ENCODE data around the gene TTC32. TPM values are rescaled to one million over a fixed set of nuclear protein-coding genes. Genes with fewer than 3 reads are reported as not detected.
"Not testable (repeated sequence)": the region's sequence is repeated elsewhere in the genome, so short reads cannot be mapped to it uniquely, and the experiment has no call there.

TTC32 gene
- total RNA-seq: 18.8 TPM

DNA sequence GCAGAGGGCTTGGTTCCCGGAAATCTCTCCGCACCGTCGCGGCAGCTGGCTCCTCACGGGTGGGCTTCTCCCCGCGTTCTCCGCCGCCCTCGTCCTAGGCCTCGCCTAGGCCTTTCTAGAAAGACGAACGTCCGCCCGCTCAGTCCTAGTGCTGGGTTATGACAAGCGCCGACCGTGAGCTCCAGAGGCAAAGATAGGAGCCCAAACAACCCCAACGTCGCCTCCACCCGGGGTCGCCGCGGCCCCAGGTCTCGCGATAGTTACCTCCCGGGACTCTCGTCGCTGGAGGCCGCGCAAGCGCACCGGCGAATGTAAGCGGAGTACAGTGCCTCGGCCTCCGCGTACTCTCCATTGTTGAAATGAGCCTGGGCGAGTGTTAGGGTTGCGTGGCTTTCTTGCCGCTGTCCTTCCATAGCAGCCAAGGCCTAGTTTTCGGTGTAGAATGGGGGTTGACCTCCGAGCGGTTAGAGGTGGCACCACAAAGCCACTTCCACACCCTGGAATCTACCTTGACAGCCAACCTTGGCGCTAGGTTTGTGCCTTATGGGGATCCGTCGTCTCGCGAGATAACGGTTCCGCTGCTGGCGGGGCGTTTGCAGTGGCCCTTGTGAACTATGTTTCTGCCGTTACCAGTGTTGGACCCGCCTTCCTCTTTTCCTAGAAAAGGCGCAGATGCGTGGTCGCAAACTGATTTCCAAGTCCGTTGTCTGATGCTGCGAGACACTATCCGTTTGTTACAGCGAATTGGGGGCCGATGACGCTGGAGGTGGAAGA, at the start of gene TTC32:
TTC32 (minus strand) TSS at position 542 of the 774 bp plus-strand sequence; CDS start at position 413, 129 bp downstream.
- peak; percentile 99 for ATAC-seq
- intact Hi-C loops (cut with DNase I): no loop called here

DNA sequence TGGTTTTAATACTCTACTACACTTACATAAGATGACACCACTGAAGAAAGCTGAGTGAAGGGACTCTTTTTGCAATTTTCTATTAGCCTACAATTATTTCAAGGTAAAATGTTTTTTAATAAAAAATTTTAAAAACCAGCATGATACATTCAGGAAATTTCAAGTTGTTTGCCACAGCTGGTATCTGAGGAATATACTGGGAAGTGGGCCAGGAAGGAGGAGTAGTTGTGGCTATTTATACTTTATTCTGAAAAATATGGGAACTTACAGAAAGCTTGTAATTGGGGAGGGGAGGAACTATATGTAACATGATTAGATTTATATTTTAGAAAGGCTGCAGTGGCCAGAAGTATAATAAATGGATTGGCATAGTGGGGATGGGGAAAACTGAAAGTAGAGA, 47.3 kb upstream of the TTC32 start:
- DNase-seq (ENCODE audit: low spot score): no peak
- intact Hi-C loops (cut with DNase I): no loop called here
- no peak for ATAC-seq

More for the DNA sequence above, at the start of gene TTC32:
- peak; percentile 96 for DNase-seq (ENCODE audit: low spot score)

DNA sequence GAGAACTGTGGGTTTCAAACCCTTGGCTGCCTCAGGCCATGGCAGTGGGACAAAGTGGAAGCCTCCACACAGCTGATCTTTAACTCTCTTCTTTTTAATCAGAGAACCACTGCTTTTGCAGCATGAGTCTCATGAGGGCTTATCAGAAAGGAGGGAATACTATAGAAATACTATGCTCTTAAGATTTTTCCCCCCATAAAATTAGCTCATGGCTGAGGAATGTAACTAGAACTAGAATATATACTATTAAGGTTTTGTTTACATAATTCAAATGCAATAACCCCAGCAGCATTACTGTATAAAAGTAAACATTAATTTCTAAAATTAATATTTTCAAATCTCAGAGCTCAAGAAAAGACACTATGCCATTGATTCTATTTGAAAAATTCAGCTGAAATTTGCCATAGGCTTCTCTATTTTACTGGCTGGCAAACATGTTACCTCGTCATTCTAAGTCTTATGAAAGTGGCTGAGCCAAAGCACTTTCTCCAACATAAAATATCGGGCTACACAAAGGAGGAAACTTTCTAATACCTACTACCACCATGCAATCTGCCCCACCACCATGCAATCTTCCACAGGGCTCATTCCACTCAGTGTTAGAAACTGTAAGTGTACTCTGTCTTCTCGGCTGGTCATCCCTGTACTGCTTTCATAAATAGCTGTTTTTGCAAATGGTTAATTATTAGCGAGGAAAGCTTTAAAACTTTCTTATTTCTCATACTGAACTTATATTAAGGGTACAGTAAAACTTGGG, 45.6 kb upstream of the TTC32 start:
- ATAC-seq (no peak), DNase-seq (ENCODE audit: low spot score) (no peak)
- intact Hi-C loops (cut with DNase I): no loop called here

DNA sequence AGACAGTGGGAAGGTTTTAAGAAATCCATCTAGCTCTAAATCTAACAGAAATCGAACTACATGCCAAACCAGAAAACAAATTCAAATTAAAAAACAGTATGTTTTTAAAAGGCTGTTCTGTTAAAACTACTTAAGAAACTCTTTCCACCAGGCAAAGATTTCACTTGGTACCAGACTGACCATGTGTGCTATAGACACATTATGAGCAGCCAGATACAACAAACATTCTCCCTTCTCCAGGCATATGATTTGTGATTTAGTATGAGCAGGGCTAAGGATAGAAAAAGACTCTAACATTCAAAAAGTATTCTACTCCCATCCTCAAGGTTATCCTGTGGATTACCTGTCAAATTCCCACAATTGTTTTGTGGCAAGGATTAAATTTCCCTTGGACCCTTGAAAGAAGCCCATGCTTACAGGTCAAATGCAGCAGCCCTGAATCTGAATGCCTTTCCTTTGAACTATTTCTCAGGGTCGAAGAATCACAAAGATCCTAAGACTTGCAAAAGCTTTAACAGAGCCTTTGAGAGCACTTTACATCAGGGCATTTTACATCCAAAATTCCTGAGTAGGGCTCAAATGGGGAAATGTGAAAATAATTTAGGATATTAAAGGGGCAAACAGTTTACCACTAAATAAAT, 42.5 kb upstream of the TTC32 start:
- no peak for ATAC-seq
- intact Hi-C loops (cut with DNase I): no loop called here
- no peak for DNase-seq (ENCODE audit: low spot score)

DNA sequence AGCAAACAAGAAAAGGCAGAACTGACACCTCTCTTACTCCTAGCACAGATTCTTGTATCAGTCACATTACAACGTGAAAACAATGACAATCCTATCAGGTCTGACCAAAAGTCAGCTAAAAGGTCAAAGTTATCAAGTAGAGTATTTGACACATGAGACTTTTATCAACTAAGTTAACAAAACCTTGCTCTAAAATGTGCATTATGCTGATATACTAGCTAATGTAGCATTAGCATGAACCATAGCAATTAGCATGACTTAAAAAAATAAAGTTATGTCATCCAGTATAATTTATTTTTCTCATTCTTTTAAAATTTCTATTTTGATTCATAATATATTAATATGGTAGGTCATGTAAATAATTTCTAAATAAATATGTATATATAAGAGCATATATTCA, 41.4 kb upstream of the TTC32 start:
- ATAC-seq: no peak
- DNase-seq (ENCODE audit: low spot score): no peak
- intact Hi-C loops (cut with DNase I): no loop called here

DNA sequence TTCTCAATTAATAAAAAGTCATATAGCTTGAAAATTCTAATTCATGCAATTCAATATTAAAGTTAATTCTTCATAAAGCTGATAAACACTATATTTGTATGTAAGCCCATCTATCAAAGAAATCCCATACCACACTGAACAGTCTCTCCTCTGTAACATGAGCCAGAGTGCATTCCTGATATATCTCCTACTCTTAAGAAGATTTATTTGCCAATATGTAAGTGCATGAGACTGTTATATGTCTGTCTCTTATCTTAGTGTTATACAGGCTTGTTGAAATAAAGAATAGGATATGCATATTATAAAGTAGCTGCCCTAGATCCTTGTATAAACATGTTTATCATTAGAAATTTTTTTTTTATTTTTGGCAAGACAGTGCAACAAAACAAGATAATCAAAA, 40.4 kb upstream of the TTC32 start:
- intact Hi-C loops (cut with DNase I): no loop called here
- DNase-seq (ENCODE audit: low spot score): no peak
- ATAC-seq: no peak

DNA sequence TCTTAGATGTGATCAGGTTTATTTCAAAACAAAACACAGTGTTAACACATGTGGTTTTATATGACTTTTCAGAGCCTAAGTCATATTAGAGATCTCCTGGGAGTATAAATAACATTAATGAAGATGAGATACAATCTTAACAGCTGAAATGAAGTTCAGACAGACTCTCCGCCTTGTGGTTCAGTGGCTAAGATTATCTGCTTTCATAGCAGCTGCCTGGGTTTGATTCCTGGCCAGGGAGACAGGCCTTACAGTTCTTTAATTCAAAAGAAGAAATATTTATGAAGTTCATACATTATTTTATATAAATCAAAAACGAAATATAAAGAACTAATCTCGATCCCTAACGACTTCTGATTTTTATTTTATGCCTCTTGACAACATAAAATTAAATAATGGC, 35.2 kb upstream of the TTC32 start:
- ATAC-seq: no peak

DNA sequence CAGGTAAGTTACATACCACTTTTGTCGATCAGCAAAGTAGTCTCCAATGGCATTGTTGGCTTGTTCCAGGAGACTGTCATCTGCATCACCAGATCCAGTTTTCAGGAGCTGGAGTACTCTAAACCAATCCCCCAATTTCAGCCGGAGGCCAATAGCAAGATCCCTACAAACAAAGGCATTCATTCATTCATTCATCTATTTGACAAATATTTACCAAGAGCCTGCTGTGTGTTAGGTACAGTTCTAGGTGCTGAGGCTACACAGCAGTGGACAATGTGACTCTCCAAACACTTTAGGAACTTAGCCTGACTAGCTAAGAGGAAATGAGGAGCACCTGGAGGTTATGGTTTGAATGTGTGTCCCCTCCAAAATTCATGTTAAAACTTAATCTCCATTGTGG, 34.4 kb upstream of the TTC32 start:
- no peak for ATAC-seq

More for the DNA sequence above, 35.2 kb upstream of the TTC32 start:
- no peak for DNase-seq (ENCODE audit: low spot score)
- intact Hi-C loops (cut with DNase I): no loop called here

DNA sequence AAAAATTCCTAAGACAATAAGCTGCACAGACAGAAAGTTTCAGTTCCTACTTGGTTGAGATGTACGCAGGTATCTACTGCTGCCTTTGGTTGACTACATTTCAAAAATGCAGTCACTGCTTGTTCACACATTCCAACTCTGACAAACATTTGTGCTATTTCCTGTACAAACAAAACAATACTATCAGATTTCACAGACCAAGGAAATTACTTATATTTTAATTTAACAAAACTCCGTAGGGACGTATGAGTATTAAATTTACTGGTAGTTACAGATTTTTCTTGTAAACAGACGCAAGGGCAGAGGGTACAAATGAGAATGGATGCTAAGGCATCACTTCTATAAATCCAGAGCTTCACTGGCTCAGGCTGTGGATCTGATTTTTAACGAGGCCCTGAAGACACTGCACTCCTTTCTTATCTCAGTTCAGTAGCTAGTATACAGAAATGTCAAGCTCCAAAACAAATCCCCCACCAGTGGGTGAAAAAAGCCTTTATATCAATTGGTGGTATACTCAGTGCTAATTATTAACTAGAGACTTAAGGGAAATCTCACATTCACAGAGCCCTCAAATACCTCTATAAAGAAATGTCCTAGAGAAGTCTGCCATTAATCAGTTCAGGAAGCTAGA, 31.7 kb upstream of the TTC32 start:
- ATAC-seq (no peak), DNase-seq (ENCODE audit: low spot score) (no peak)
- intact Hi-C loops (cut with DNase I): no loop called here

More for the DNA sequence above, 34.4 kb upstream of the TTC32 start:
- no peak for DNase-seq (ENCODE audit: low spot score)
- intact Hi-C loops (cut with DNase I): no loop called here

DNA sequence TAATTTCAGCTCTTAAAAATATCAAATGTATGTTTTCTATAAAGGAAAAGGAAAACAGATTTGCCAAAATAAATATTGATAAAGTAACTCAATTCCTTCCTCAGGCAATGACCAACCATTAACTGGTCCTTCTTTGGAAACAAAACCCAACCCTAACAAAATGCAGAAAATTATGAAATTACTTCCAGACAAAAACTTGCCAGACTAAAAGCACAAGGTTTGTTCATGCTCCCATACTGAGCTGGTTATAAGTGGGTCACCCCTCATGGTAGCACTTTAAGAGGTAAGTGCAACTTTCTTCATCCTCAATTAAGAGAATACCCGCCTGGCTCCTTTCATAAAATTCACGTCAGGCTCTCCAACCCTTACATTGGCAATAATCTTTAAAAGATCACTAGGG, 31.1 kb upstream of the TTC32 start:
- DNase-seq (ENCODE audit: low spot score) (no peak), ATAC-seq (no peak)
- intact Hi-C loops (cut with DNase I): no loop called here

DNA sequence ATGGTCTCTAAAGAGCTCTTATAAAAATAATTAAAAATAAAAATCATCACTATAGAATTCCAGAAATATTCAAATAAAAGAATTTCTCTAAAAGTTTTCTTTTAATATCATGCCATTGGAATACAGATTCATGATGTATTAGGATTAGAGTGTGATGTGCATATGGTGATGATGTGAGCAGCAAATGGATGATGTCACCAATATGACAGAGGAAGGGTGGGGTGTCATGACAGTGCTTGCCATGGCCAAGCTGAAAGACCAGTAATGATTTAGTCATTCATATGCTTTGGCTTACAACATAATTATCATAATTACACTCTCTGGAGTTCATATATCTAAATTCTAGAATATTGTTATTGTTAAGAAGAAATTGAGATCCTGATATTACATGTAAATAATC, 27.4 kb upstream of the TTC32 start:
- intact Hi-C loops (cut with DNase I): no loop called here
- ATAC-seq (no peak), DNase-seq (ENCODE audit: low spot score) (no peak)

DNA sequence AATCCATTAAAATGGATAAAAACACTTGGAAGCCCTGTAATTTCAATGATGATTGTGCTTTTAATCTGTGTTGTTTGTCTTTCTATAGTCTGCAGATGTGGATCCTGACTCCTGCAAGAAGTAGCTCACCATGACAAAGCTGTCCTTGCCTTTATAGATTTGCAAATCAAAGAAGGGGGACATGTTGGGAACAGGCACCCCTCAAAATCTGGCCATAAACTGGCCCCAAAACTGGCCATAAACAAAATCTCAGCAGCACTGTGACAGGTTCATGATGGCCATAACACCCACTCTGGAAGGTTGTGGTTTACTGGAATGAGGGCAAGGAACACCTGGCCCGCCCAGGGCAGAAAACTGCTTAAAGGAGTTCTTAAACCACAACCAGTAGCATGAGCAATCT, 26.0 kb upstream of the TTC32 start:
- DNase-seq (ENCODE audit: low spot score); intact Hi-C loops (cut with DNase I): not testable (repeated sequence)

DNA sequence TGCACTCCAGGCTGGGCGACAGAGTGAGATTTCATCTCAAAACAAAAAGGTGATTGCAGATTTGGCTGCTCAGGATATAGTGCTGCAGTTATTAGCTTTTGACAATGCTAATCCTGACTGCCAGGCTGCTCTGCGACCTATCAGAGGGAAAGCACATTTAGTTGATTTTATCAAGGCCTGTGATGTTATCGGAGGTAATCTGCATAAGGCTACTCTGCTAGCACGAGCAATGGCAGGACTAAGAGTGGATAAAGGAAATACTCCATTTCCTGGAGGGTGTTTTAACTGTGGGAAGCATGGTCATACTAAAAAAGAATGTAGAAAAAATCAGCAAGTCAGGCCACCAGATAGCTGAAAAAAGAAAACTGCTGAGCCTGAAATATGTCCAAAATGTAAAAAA, 22.7 kb upstream of the TTC32 start:
- intact Hi-C loops (cut with DNase I); DNase-seq (ENCODE audit: low spot score); ATAC-seq: not testable (repeated sequence)

More for the DNA sequence above, 26.0 kb upstream of the TTC32 start:
- ATAC-seq: not testable (repeated sequence)

DNA sequence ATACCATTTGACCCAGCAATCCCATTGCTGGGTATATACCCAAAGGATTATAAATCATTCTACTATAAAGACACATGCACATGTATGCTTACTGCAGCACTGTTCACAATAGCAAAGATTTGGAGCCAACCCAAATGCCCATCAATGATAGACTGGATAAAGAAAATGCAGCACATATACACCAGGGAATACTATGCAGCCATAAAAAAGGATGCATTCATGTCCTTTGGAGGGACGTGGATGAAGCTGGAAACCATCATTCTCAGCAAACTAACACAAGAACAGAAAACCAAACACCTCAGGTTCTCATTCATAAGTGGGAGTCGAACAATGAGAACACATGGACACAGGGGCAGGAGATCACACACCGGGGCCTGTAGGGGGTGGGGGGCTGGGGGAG, 20.4 kb upstream of the TTC32 start:
- ATAC-seq; intact Hi-C loops (cut with DNase I): not testable (repeated sequence)

DNA sequence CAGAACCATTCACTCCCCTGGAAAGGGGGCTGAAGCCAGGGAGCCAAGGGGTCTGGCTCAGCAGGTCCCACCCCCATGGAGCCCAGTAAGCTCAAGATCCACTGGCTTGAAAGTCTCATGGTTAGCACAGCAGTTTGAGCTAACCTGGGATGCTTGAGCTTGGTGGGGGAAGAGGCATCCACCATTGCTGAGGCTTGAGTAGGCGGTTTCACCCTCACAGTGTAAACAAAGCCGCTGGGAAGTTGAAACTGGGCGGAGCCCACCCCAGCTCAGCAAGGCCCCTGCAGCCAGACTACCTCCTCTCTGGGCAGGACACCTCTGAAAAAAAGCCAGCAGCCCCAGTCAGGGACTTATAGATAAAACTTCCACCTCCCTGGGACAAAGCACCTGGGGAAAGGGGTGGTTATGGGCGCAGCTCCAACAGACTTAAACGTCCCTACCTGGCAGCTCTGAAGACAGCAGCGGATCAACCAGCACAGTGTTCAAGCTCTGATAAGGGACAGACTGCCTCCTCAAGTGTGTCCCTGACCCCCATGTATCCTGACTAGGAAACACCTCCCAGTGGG, 14.7 kb upstream of the TTC32 start:
- no peak for ATAC-seq
- intact Hi-C loops (cut with DNase I): no loop called here
- DNase-seq (ENCODE audit: low spot score): no peak

More for the DNA sequence above, 20.4 kb upstream of the TTC32 start:
- DNase-seq (ENCODE audit: low spot score): not testable (repeated sequence)

DNA sequence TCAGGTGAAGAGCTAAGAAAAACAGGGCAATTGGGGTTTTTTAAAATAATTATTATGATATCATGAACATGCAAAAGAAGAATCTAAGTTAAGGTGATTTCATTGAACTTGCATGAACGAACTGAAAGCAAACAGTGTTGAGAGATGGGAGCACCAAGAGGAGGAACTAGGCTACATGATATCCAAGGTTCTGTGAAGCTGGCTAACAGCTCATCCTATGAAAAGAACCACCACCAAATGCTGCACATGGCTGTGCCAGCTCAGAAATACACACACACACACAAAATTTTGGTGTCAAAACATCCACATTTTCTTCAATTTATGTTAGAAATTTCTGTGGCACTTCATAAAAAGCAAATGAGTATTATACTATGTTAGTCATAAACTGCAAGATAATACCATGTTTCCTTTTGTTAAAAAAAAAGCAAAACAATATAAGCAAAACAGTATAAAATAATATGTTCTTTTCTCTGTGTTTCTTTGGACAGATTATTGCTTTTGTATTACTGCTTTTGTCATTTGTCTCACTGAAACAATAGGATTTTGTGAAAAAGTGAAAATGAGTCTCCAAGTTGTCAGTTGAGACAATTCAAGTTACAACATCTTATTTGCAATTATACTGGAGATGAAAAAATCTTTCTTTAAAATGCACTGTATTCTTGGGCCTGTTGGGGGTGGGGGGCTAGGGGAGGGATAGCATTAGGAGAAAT, 12.6 kb upstream of the TTC32 start:
- ATAC-seq: no peak
- DNase-seq (ENCODE audit: low spot score): no peak
- intact Hi-C loops (cut with DNase I): no loop called here

DNA sequence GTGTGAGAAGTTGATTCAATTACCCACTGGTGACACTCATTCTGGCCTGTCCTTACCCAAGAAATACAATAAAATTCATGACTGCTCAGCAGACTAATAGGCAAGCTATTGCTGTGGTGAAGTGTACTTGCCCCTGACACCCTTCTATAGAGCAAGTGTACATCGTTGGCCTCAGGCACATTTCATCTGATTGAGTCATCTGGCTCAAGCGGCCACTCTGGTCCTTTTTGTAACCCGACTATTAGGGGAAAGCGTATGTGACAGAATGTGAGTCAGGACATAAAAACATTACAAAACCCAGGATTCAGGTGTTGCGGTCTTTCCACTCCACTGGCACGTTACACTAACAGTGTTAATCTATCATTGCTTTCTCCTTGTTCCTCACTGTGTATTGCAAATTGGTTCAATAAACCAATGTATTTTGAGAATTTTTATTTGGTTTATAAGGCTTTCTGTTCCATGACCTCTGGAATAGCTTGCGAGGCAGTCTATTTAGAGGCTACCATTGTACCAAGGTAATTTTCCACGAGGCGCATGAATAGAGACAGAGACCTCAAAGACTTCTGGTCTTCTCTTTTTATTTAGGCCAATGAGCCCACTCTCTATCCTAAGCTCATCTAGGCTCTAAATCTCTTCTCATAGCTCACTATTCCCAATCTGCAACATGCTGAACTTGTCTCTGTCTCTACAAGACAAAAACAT, 10.2 kb upstream of the TTC32 start:
- ATAC-seq (no peak), DNase-seq (ENCODE audit: low spot score) (no peak)
- intact Hi-C loops (cut with DNase I): no loop called here

DNA sequence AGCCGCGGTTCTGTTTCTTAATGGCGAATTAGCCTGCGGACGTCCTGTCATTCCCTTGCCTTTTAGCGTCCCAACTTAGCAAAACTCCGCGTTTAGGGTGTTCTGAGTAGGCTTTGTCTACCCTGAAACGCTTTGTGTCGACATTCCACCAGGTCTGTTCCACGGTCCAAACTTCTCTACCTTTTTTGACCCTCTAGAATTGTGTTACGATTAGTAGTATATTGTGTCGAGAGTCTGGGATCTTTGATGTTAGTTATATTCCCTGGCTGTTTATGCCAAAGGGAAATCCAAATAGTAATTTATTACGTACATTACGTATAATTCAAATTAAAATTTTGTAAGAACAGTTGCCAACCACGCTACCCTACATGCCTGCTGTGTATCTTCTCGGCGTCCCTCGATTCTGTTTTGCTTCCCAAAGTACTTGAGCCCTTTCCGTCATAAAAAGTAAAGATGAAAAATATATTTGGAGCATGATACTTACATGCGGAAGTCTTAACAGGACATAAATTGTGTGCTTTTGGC, 495 bp upstream of the TTC32 start:
- intact Hi-C loops (cut with DNase I): no loop called here
- ATAC-seq: peak; percentile 1
- no peak for DNase-seq (ENCODE audit: low spot score)

Data from sciatic nerve (tissue), 2 donors.